HFF-Myc (cell line): ENCODE data around the gene THOC2.
A peak's percentile ranks its signal among the peaks of the same experiment; 100 is the strongest.

ENCODE experiments used
- DNase-seq: peaks from one replicate; pipeline ENCODE4 v3.0.0-alpha.2; 2011; ENCODE audit warnings: low read depth; ENCODE audit errors: extremely low read depth
- H3K4me3 ChIP-seq: replicated peaks from 2 replicates; pipeline ENCODE4 v1.5.1; 2011; ENCODE audit warnings: low read depth, mild to moderate bottlenecking, control low read depth, low read length
- TF ChIP-seq, protein P1 (sequence below): IDR thresholded peaks from 2 replicates; pipeline ENCODE4 v1.5.1; 2012; ENCODE audit warnings: mild to moderate bottlenecking, low read depth, low read length, control low read depth; ENCODE audit errors: missing control alignments

THOC2 gene

DNA sequence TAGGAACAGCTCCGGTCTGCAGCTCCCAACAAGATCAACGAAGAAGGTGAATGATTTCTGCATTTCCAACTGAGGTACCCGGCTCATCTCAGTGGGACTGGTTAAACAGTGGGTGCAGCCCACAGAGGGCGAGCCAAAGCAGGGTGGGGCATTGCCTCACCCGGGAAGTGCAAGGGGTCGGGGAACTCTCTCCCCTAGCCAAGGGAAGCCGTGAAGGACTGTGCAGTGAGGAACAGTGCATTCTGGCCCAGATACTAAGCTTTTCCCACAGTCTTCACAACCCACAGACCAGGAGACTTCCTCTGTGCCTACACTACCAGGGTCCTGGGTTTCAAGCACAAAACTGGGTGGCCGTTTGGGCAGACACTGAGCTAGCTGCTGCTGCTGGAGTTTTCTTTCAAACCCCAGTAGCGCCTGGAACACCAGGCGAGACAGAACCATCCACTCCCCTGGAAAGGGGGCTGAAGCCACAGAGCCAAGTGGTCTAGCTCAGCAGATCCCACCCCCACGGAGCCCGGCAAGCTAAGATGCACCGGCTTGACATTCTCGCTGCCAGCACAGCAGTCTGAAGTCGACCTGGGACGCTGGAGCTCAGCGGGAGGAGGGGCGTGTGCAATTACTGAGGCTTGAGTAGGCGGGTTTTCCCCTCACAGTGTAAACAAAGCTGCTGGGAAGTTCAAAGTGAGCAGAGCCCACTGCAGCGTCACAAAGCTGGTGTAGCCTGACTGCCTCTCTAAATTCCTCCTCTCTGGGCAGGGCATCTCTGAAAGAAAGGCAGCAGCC lies 84.6 kb downstream of the THOC2 start:
- DNase-seq = peak; percentile 5
- H3K4me3 ChIP-seq = no peak overlapping the region

GRCh38 chrX:123647244-123647643 lies 85.6 kb downstream of the THOC2 start:
- TF ChIP-seq, protein P1, sequence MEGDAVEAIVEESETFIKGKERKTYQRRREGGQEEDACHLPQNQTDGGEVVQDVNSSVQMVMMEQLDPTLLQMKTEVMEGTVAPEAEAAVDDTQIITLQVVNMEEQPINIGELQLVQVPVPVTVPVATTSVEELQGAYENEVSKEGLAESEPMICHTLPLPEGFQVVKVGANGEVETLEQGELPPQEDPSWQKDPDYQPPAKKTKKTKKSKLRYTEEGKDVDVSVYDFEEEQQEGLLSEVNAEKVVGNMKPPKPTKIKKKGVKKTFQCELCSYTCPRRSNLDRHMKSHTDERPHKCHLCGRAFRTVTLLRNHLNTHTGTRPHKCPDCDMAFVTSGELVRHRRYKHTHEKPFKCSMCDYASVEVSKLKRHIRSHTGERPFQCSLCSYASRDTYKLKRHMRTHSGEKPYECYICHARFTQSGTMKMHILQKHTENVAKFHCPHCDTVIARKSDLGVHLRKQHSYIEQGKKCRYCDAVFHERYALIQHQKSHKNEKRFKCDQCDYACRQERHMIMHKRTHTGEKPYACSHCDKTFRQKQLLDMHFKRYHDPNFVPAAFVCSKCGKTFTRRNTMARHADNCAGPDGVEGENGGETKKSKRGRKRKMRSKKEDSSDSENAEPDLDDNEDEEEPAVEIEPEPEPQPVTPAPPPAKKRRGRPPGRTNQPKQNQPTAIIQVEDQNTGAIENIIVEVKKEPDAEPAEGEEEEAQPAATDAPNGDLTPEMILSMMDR = no peak
- no peak overlapping the region for H3K4me3 ChIP-seq
- DNase-seq = no peak

More for the DNA sequence above, 84.6 kb downstream of the THOC2 start:
- TF ChIP-seq, protein P1 = no peak

DNA sequence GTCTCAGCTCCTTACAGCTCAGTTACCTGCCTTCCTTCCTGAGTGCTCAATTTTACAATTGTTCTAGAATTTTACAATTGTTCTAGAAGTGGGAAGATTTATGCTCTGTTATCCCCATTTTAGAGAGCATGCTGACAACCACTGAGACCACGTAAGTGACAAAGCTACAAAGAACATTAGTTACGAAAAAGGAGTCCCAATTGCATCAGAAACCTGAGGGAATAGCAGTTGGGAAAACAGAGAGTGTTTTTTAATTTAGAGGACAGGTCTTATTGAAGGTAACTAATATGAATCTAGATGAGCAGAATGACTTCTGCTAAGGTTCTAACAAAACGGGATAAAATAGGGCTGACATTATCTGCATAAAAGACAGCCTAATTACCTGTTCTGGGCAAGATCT lies 103.3 kb downstream of the THOC2 start:
- no peak for DNase-seq
- TF ChIP-seq, protein P1 = no peak
- H3K4me3 ChIP-seq = no peak overlapping the region

- TF ChIP-seq, protein P1 = no peak
- H3K4me3 ChIP-seq = no peak overlapping the region
- DNase-seq = no peak
Measured at GRCh38 chrX:123626962-123627361, 105.9 kb downstream of the THOC2 start.

GRCh38 chrX:123625952-123626351 lies 106.9 kb downstream of the THOC2 start:
- no peak overlapping the region for H3K4me3 ChIP-seq
- TF ChIP-seq, protein P1 = no peak
- no peak for DNase-seq

DNA sequence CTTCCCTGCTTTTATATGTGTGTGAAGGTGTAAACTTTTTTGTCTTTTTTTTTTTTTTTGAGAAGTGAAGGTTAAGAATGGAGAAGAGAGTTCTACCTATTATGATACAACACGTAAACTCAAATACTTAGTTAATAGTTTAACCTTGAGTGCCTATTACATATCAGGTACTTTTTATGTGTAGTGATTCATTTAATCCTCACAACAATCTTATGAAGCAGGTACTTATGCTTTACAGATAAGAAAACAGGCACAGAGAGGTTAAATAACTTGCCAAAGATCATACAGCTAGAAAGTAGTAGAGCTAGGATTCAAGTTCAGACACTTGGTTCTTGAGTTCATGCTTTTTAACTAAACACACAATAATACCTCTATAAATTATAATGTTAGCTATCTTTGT lies 107.4 kb downstream of the THOC2 start:
- DNase-seq = no peak
- no peak overlapping the region for H3K4me3 ChIP-seq
- TF ChIP-seq, protein P1 = no peak

DNA sequence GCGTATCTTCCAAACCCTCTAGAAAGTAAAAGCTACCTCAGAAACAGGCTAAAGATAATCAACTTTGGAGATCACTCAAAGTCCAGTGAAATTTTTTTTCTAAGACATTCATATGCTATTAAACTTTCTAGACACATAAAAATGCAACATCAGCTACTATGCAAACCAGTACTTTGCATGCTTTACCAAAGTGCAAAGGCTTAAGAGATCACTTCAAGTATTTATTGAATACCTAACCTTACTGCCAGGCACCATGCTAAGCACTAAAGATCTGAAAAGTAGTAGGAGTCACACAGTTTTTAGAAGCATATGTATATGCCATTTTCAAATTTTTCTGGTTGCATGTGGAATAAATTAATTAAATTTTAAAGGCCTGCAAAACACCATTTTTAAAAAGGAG lies 115.8 kb downstream of the THOC2 start:
- no peak for DNase-seq
- no peak overlapping the region for H3K4me3 ChIP-seq
- TF ChIP-seq, protein P1 = no peak
